ENCODE data around the gene ADCY9. TPM values are rescaled to one million over a fixed set of nuclear protein-coding genes. Genes with fewer than 3 reads are reported as not detected.

The ADCY9 gene
- total RNA-seq, 1 experiment from 2014 or later: 11.5 TPM

DNA sequence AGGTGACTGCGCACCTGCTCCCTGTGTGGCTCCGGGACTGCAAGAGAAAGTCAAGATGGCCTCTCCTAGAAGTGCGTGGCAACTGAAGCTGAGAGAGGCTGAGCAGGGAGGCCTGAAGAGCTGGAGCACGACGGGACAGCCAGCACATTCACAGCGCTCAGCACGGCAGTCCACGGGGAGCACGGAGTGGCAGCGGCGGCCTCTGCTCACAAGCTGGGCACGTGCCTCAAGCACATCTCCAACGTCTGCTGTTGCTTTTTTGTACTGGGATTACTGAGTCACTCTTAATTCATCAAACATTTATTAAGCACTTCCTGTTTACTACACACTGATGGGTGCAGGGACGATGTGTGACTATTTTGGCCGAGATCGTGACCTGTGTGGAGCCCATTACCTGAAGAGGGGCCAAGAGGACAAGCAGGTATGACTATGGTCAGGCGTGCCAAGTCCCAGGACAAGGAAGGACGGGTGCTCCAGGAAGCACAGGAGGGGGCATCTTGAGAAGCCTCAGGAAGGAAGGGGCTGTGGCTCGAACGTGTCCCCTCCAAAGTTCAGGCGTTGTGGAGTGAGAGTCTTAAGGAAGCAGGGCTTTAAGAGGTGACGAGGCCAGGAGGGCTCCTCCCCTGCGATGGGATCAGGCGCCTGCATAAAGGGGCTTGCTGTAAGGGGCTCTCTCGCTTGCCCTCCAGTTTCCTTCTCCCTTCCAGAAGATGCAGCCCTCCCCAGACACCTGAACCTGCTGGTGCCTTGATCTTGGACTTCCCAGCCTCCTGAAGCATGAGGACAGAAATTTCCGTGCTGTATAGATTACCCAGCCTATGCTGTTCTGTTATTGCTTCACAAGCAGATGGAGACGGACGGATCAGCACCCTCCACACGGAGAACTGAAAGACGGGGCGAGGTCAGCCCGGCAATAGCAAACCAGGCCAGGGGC, 105.8 kb downstream of the ADCY9 start (continued):
- TF ChIP-seq KAT7 (CRISPR knock-in tag; IDR thresholded peaks at IDR 0.05; ENCODE audit: borderline replicate concordance): no peak
- TF ChIP-seq CREM (CRISPR knock-in tag; IDR thresholded peaks at IDR 0.05): no peak

DNA sequence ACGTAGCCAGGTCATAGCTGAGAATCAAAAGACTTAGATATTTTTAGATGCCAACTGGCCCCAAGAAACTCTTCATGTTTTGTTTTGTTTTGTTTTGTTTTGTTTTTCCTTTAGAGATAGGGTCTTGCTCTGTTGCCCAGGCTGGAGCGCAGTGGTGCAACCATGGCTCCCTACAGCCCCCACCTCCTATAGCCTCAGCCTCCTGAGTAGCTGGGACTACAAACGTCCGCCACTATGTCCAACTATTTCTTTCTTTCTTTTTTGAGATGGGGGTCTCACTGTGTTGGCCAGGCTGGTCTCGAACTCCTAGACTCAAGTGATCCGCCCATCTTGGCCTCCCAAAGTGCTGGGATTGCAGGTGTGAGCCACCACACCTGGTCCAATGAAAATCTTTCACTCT, 107.1 kb downstream of the ADCY9 start:
- ChIA-PET CTCF (interaction anchor here (0.6 to 1.4 kb wide), 2 partner anchors 26 to 32 kb away, joined by 3 to 5 read pairs; no protein-coding TSS in a partner anchor), POLR2A (no interaction called here)
- Mint-ChIP-seq H3K9me3 (peaks cover 3% of the 10 kb centered on the region; the same call in 1 of the 2 replicates), H3K27me3 (ENCODE audit: low read depth) (no peaks in the 10 kb centered on the region; the same call in 1 of the 2 replicates), H3K4me3 (no peak overlapping the region), H3K4me1 (peaks cover 74% of the 10 kb centered on the region), H3K36me3 (no peaks in the 10 kb centered on the region), H3K27ac (no peak overlapping the region)
- DNase-seq (ENCODE audit: low spot score) (no peak), ATAC-seq (no peak)
- TF ChIP-seq ZNF121 (CRISPR knock-in tag; IDR thresholded peaks at IDR 0.05): peak; percentile 97
- TF ChIP-seq ZNF281 (CRISPR knock-in tag; IDR thresholded peaks at IDR 0.05): no peak

DNA sequence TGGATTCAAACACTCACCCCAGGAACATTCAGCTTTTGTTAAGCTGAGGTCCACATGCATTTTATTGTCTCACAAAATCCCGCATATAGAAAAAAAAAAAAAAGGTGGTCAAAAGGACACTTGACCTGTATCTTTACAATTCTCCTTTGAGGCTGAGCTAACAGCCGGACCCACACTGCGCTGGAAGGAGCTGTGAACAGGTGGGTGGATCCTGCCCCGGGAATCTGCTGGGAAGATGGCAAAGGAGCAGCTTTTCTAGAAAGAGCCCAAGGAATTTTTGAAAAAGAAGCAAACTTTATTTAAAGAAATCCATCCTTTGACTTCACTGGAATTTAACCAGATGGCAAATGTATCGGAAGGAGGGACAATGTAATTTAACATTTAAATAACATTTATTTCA, 108.1 kb downstream of the ADCY9 start:
- Mint-ChIP-seq H3K27me3 (ENCODE audit: low read depth) (no peaks in the 10 kb centered on the region; the same call in 1 of the 2 replicates), H3K4me1 (peaks cover 65% of the 10 kb centered on the region), H3K4me3 (no peak overlapping the region), H3K27ac (peak overlapping the region; percentile 67), H3K36me3 (no peaks in the 10 kb centered on the region), H3K9me3 (peaks cover 3% of the 10 kb centered on the region; the same call in 1 of the 2 replicates)
- ChIA-PET POLR2A (interaction anchor here (0.7 kb wide), 1 partner anchor 421 kb away, joined by 3 read pairs; no protein-coding TSS in a partner anchor), CTCF (interaction anchor here (0.5 to 1.4 kb wide), 6 partner anchors 10 to 351 kb away, joined by 3 to 7 read pairs (median 4); no protein-coding TSS in a partner anchor)
- no peak for DNase-seq (ENCODE audit: low spot score)
- ATAC-seq: peak; percentile 11; the same call in 1 of the 2 replicates
- TF ChIP-seq PRRX2 (CRISPR knock-in tag; IDR thresholded peaks at IDR 0.05) (no peak), RELA (CRISPR knock-in tag; IDR thresholded peaks at IDR 0.05; ENCODE audit: borderline replicate concordance) (no peak), GABPB1 (CRISPR knock-in tag; IDR thresholded peaks at IDR 0.05) (no peak), MYBL2 (CRISPR knock-in tag; IDR thresholded peaks at IDR 0.05) (no peak), RORB (CRISPR knock-in tag; IDR thresholded peaks at IDR 0.05) (no peak), CTCF (IDR thresholded peaks at IDR 0.05) (no peak), CREB1 (CRISPR knock-in tag; IDR thresholded peaks at IDR 0.05) (no peak), NR3C1 (CRISPR knock-in tag; conservative IDR thresholded peaks at IDR 0.05; ENCODE audit: low read depth) (no peak), FOXP1 (CRISPR knock-in tag; IDR thresholded peaks at IDR 0.05; ENCODE audit: borderline replicate concordance) (no peak)
- TF ChIP-seq, protein P1, sequence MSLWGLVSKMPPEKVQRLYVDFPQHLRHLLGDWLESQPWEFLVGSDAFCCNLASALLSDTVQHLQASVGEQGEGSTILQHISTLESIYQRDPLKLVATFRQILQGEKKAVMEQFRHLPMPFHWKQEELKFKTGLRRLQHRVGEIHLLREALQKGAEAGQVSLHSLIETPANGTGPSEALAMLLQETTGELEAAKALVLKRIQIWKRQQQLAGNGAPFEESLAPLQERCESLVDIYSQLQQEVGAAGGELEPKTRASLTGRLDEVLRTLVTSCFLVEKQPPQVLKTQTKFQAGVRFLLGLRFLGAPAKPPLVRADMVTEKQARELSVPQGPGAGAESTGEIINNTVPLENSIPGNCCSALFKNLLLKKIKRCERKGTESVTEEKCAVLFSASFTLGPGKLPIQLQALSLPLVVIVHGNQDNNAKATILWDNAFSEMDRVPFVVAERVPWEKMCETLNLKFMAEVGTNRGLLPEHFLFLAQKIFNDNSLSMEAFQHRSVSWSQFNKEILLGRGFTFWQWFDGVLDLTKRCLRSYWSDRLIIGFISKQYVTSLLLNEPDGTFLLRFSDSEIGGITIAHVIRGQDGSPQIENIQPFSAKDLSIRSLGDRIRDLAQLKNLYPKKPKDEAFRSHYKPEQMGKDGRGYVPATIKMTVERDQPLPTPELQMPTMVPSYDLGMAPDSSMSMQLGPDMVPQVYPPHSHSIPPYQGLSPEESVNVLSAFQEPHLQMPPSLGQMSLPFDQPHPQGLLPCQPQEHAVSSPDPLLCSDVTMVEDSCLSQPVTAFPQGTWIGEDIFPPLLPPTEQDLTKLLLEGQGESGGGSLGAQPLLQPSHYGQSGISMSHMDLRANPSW (CRISPR knock-in tag; conservative IDR thresholded peaks at IDR 0.05; ENCODE audit: low read depth): no peak
- TF ChIP-seq, protein P2, sequence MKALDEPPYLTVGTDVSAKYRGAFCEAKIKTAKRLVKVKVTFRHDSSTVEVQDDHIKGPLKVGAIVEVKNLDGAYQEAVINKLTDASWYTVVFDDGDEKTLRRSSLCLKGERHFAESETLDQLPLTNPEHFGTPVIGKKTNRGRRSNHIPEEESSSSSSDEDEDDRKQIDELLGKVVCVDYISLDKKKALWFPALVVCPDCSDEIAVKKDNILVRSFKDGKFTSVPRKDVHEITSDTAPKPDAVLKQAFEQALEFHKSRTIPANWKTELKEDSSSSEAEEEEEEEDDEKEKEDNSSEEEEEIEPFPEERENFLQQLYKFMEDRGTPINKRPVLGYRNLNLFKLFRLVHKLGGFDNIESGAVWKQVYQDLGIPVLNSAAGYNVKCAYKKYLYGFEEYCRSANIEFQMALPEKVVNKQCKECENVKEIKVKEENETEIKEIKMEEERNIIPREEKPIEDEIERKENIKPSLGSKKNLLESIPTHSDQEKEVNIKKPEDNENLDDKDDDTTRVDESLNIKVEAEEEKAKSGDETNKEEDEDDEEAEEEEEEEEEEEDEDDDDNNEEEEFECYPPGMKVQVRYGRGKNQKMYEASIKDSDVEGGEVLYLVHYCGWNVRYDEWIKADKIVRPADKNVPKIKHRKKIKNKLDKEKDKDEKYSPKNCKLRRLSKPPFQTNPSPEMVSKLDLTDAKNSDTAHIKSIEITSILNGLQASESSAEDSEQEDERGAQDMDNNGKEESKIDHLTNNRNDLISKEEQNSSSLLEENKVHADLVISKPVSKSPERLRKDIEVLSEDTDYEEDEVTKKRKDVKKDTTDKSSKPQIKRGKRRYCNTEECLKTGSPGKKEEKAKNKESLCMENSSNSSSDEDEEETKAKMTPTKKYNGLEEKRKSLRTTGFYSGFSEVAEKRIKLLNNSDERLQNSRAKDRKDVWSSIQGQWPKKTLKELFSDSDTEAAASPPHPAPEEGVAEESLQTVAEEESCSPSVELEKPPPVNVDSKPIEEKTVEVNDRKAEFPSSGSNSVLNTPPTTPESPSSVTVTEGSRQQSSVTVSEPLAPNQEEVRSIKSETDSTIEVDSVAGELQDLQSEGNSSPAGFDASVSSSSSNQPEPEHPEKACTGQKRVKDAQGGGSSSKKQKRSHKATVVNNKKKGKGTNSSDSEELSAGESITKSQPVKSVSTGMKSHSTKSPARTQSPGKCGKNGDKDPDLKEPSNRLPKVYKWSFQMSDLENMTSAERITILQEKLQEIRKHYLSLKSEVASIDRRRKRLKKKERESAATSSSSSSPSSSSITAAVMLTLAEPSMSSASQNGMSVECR (CRISPR knock-in tag; IDR thresholded peaks at IDR 0.05; ENCODE audit: borderline replicate concordance): no peak
- TF ChIP-seq, protein P3, sequence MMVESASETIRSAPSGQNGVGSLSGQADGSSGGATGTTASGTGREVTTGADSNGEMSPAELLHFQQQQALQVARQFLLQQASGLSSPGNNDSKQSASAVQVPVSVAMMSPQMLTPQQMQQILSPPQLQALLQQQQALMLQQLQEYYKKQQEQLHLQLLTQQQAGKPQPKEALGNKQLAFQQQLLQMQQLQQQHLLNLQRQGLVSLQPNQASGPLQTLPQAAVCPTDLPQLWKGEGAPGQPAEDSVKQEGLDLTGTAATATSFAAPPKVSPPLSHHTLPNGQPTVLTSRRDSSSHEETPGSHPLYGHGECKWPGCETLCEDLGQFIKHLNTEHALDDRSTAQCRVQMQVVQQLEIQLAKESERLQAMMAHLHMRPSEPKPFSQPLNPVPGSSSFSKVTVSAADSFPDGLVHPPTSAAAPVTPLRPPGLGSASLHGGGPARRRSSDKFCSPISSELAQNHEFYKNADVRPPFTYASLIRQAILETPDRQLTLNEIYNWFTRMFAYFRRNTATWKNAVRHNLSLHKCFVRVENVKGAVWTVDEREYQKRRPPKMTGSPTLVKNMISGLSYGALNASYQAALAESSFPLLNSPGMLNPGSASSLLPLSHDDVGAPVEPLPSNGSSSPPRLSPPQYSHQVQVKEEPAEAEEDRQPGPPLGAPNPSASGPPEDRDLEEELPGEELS (CRISPR knock-in tag; IDR thresholded peaks at IDR 0.05): no peak
